CD4-positive, alpha-beta memory T cell (primary cell): Measurements from ENCODE around the gene PPM1J. TPM values are rescaled to one million over a fixed set of nuclear protein-coding genes. Genes with fewer than 3 reads are reported as not detected.

Experiments used
- CTCF ChIA-PET: fragments of 350-600 bp; sonication (Branson Sonifier 250); formaldehyde crosslinking; loops from one replicate; lab custom pipeline; 2021; ENCODE audit warnings: inconsistent platforms; ENCODE audit not compliant: partially characterized antibody; lab: Charles Lee
- POLR2A ChIA-PET: fragments of 350-600 bp; sonication (Branson Sonifier 250); formaldehyde crosslinking; loops from one replicate; lab custom pipeline; 2021; ENCODE audit not compliant: partially characterized antibody; lab: Charles Lee
- DNase-seq, 5 donors: peaks; one replicate each; pipeline versions ENCODE4 v3.0.0 to v3.0.0-alpha.2; 2020 to 2022; ENCODE audit warnings: mixed read lengths in 1 of 5
- H3K27ac ChIP-seq: one replicate; pipeline ENCODE4 v1.7.0; 2013; ENCODE audit warnings: low read depth, low read length
- H3K27me3 ChIP-seq: 2 replicates; pipeline ENCODE4 v1.7.0; 2013; ENCODE audit warnings: mild to moderate bottlenecking, low read length, moderate library complexity; ENCODE audit not compliant: insufficient read depth
- H3K36me3 ChIP-seq: 2 replicates; pipeline ENCODE4 v1.7.0; 2013; ENCODE audit warnings: mild to moderate bottlenecking, low read length, moderate library complexity; ENCODE audit not compliant: insufficient read depth
- H3K4me1 ChIP-seq: 2 replicates; pipeline ENCODE4 v1.7.0; 2013; ENCODE audit warnings: mild to moderate bottlenecking, low read length, moderate library complexity; ENCODE audit not compliant: insufficient read depth
- H3K4me3 ChIP-seq, 2 donors: one replicate each; pipeline ENCODE4 v1.7.0; 2013; ENCODE audit warnings: low read length in 2 of 2, mild to moderate bottlenecking in 1 of 2
- H3K9me3 ChIP-seq, 2 donors: one replicate each; pipeline ENCODE4 v1.7.0; 2013; ENCODE audit warnings: low read length in 2 of 2, control low read depth in 1 of 2; ENCODE audit not compliant: control insufficient read depth in 1 of 2
- H3K27ac Mint-ChIP-seq, 7 donors: one replicate each; pipeline ENCODE4 v1.8.0; 2020 to 2021; ENCODE audit warnings: mixed read lengths in 7 of 7, mild to moderate bottlenecking in 6 of 7, inconsistent platforms in 3 of 7, moderate library complexity in 3 of 7
- H3K27me3 Mint-ChIP-seq, 2 donors: one replicate each; pipeline ENCODE4 v1.8.0; 2020 to 2021; ENCODE audit warnings: mixed read lengths in 2 of 2
- H3K36me3 Mint-ChIP-seq, 2 donors: one replicate each; pipeline ENCODE4 v1.8.0; 2020 to 2021; ENCODE audit warnings: mixed read lengths in 2 of 2, inconsistent platforms in 1 of 2, mild to moderate bottlenecking in 1 of 2
- H3K4me1 Mint-ChIP-seq, 4 donors: one replicate each; pipeline ENCODE4 v1.8.0; 2020 to 2021; ENCODE audit warnings: mixed read lengths in 4 of 4, mild to moderate bottlenecking in 1 of 4
- H3K4me3 Mint-ChIP-seq, 8 donors: one replicate each; pipeline ENCODE4 v1.8.0; 2020 to 2021; ENCODE audit warnings: mixed read lengths in 8 of 8, mild to moderate bottlenecking in 7 of 8, moderate library complexity in 6 of 8, inconsistent platforms in 3 of 8
- H3K9me3 Mint-ChIP-seq, 8 donors: one replicate each; pipeline ENCODE4 v1.8.0; 2020 to 2021; ENCODE audit warnings: mixed read lengths in 8 of 8, mild to moderate bottlenecking in 5 of 8, inconsistent platforms in 3 of 8, moderate library complexity in 1 of 8
- intact Hi-C: fragments of 100-400 bp; cut with micrococcal nuclease; formaldehyde crosslinking; loops from one replicate; pipeline ENCODE4 v1.15.1; 2023
- polyA plus RNA-seq, 2 donors: library from polyadenylated mRNA; unstranded; fragments of 300-500 nt; fragmentation: Illumina TruSeq; gene quantifications; one replicate each; pipeline ENCODE4 v1.2.3, GENCODE V29; 2021
- total RNA-seq, 2 experiments: library from RNA; stranded (reverse); gene quantifications; one replicate each; pipeline ENCODE4 v1.2.3, GENCODE V29; 2021

PPM1J gene, protein sequence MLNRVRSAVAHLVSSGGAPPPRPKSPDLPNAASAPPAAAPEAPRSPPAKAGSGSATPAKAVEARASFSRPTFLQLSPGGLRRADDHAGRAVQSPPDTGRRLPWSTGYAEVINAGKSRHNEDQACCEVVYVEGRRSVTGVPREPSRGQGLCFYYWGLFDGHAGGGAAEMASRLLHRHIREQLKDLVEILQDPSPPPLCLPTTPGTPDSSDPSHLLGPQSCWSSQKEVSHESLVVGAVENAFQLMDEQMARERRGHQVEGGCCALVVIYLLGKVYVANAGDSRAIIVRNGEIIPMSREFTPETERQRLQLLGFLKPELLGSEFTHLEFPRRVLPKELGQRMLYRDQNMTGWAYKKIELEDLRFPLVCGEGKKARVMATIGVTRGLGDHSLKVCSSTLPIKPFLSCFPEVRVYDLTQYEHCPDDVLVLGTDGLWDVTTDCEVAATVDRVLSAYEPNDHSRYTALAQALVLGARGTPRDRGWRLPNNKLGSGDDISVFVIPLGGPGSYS
- total RNA-seq, result under 1 TPM in 1 of 2 experiments, not detected in 1; 0.76 TPM
- polyA plus RNA-seq, result under 1 TPM in 1 of 2 donors, not detected in 1; 0.13 TPM

DNA sequence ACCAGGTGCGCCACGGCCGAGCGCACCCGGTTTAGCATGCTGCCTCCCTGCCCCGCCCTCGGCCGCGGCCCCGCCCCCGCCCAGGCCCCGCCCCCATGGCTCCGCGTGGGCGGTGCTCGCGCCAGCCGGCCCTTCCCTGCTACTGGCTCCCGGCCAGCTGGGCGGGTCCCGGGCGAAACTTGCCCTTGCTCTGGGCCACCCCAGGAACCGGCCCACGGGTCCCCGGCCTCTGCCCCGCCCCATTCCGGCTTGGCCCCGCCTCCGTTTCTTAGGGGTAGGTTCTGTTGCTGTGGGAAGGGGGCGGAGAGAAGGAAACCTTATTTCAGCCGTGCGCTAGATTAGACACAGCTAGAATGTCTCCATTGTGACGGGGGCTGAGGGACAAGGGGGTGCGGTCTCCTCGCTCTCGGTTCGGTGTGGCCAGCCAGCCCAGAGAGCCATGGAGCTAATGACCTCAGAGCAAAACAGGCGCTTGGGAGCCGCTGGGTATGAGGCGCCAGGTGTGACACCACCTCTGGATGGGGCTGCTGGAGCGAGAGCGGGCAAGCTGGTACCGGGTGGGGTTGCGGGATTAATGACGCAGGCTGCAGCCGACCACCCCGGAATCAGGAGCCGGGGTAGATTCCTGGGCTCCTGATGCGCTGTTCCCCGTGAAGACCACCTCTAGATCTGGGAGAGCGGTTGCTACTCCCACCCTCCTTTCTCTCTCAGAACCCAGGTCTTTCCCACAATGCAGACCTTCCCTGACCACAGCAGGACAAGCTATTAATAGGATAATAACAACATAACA is at the start of gene PPM1J:
PPM1J (minus strand) TSS at position 69 of the 790 bp plus-strand sequence; CDS start at position 38, 31 bp downstream.
- Histone ChIP-seq H3K27me3 (peaks cover 8% of the 10 kb centered on the region), H3K4me1 (peaks cover 22% of the 10 kb centered on the region), H3K4me3 (peak within 1 kb of the TSS; percentile 58 to 72), H3K27ac (peak within 1 kb of the TSS; percentile 43), H3K36me3 (no peaks in the 10 kb centered on the region), H3K9me3 (no peaks in the 10 kb centered on the region)
- ChIA-PET CTCF (interaction anchor here (0.6 to 6.8 kb wide), 51 partner anchors 7 to 1237 kb away, joined by 3 to 66 read pairs (median 4); partner anchors contain the start of genes CTTNBP2NL, LRIG2, MOV10 and RHOC), POLR2A (interaction anchor here (0.7 to 3.8 kb wide), 17 partner anchors 13 to 1213 kb away, joined by 3 to 44 read pairs (median 4); partner anchors contain the start of genes CAPZA1, HIPK1, LRIG2 and MOV10)
- Mint-ChIP-seq H3K4me1 (peaks cover 12 to 29% (median 19%) of the 10 kb centered on the region in 4 donors), H3K9me3 (no peaks in the 10 kb centered on the region), H3K27me3 (peaks cover 0 to 2% of the 10 kb centered on the region in 2 donors), H3K36me3 (no peaks in the 10 kb centered on the region), H3K27ac (peak within 1 kb of the TSS; percentile 81 to 96 (median 93)), H3K4me3 (peak within 1 kb of the TSS; percentile 81 to 96 (median 93))
- intact Hi-C loops, result loop anchor here (1.0 to 5.0 kb wide), 10 partner anchors 41 to 1097 kb away; partner anchors contain the start of genes LRIG2, MAGI3, MOV10 and RSBN1
- DNase-seq, result peak; percentile 96 to 97 (median 97)

- Histone ChIP-seq H3K27ac (no peak overlapping the region), H3K9me3 (no peaks in the 10 kb centered on the region), H3K27me3 (no peaks in the 10 kb centered on the region), H3K36me3 (no peaks in the 10 kb centered on the region), H3K4me1 (no peaks in the 10 kb centered on the region), H3K4me3 (no peak overlapping the region)
- peaks cover 3 to 20% of the 10 kb centered on the region in 2 donors for H3K27me3 Mint-ChIP-seq
- no peak overlapping the region for H3K4me3 Mint-ChIP-seq
- H3K36me3 Mint-ChIP-seq, result no peaks in the 10 kb centered on the region
- peaks cover 0 to 2% (median 0%) of the 10 kb centered on the region in 4 donors for H3K4me1 Mint-ChIP-seq
- H3K27ac Mint-ChIP-seq, result no peak overlapping the region
- ChIA-PET CTCF (interaction anchor here (1.8 kb wide), 1 partner anchor 8 kb away, joined by 5 read pairs; no protein-coding TSS in a partner anchor), POLR2A (no interaction called here)
- peaks cover 0 to 5% (median 0%) of the 10 kb centered on the region in 8 donors for H3K9me3 Mint-ChIP-seq
- intact Hi-C loops, result no loop called here
- no peak for DNase-seq
Observed at GRCh38 chr1:112762541-112763500, 47.7 kb upstream of the PPM1J start.

DNA sequence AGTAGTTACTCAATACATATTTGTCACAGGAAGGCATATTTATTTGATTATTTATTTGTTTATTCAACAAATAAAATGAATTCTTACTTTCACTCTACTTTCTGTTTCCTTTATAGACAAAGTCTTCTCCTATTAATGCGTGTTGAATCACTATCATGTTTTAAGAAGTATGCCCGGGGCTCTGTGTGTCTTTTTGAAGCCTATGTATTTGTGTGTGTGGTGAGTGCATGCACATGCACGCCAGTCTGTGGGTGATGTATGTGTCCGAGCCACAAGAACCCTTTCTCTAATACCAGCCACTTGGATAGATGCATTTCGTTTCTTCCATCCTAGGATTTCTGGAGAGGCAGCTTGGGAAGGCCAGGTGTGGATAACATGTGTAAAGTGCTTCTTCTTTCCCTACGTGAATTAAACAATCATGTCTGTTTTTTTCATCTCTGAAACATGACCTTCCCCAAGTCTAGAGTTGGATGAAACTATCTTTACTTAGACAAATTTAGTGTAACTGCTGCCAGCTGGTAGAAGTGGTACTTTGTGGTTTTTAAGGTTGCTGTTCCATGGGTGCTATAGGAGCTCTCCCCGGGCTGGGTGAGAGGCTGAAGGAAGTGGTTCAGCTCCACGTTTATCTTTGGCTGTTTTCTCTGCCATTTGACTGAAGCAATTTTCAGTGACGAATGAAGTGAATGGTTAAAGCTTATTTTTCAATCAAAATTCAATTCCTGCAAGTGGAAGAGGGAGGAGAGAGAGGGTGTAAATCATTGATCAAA is 46.8 kb upstream of the PPM1J start:
- Mint-ChIP-seq H3K27ac (no peak overlapping the region), H3K4me1 (peaks cover 0 to 2% (median 0%) of the 10 kb centered on the region in 4 donors), H3K36me3 (no peaks in the 10 kb centered on the region), H3K4me3 (no peak overlapping the region), H3K27me3 (peaks cover 4 to 26% of the 10 kb centered on the region in 2 donors), H3K9me3 (peaks cover 0 to 5% (median 0%) of the 10 kb centered on the region in 8 donors)
- Histone ChIP-seq H3K9me3 (no peaks in the 10 kb centered on the region), H3K4me1 (no peaks in the 10 kb centered on the region), H3K36me3 (no peaks in the 10 kb centered on the region), H3K27ac (no peak overlapping the region), H3K27me3 (no peaks in the 10 kb centered on the region), H3K4me3 (no peak overlapping the region)
- ChIA-PET CTCF (interaction anchor here (1.8 kb wide), 1 partner anchor 9 kb away, joined by 5 read pairs; no protein-coding TSS in a partner anchor), POLR2A (no interaction called here)
- intact Hi-C loops, result no loop called here
- DNase-seq, result no peak

GRCh38 chr1:112759228-112759627 is 44.1 kb upstream of the PPM1J start:
- POLR2A ChIA-PET, result no interaction called here
- Mint-ChIP-seq H3K4me3 (no peak overlapping the region), H3K4me1 (peaks cover 0 to 2% (median 0%) of the 10 kb centered on the region in 4 donors), H3K36me3 (peaks cover 3 to 7% of the 10 kb centered on the region in 2 donors), H3K27ac (no peak overlapping the region), H3K27me3 (peaks cover 6 to 43% of the 10 kb centered on the region in 2 donors), H3K9me3 (peaks cover 3 to 16% (median 10%) of the 10 kb centered on the region in 8 donors)
- Histone ChIP-seq H3K27ac (no peak overlapping the region), H3K9me3 (no peaks in the 10 kb centered on the region), H3K4me3 (no peak overlapping the region), H3K36me3 (no peaks in the 10 kb centered on the region), H3K4me1 (no peaks in the 10 kb centered on the region), H3K27me3 (no peaks in the 10 kb centered on the region)
- CTCF ChIA-PET, result no interaction called here
- intact Hi-C loops, result no loop called here
- no peak for DNase-seq

GRCh38 chr1:112754116-112754628 is 39.0 kb upstream of the PPM1J start:
- no peak overlapping the region for H3K27ac Mint-ChIP-seq
- peaks cover 3 to 23% (median 19%) of the 10 kb centered on the region in 8 donors for H3K9me3 Mint-ChIP-seq
- intact Hi-C loops, result no loop called here
- ChIA-PET POLR2A (no interaction called here), CTCF (interaction anchor here (0.6 kb wide), 1 partner anchor 1006 kb away, joined by 3 read pairs; no protein-coding TSS in a partner anchor)
- DNase-seq, result no peak
- peaks cover 0 to 1% (median 0%) of the 10 kb centered on the region in 4 donors for H3K4me1 Mint-ChIP-seq
- peaks cover 14 to 43% of the 10 kb centered on the region in 2 donors for H3K27me3 Mint-ChIP-seq
- Histone ChIP-seq H3K27me3 (no peaks in the 10 kb centered on the region), H3K4me1 (no peaks in the 10 kb centered on the region), H3K4me3 (no peak overlapping the region), H3K36me3 (no peaks in the 10 kb centered on the region), H3K27ac (no peak overlapping the region), H3K9me3 (no peaks in the 10 kb centered on the region)
- H3K36me3 Mint-ChIP-seq, result peaks cover 3 to 7% of the 10 kb centered on the region in 2 donors
- no peak overlapping the region for H3K4me3 Mint-ChIP-seq
